Mesenteric fat pad (tissue), 1 donor: Measurements from ENCODE around the gene BMP2. TPM values are rescaled to one million over a fixed set of nuclear protein-coding genes. Genes with fewer than 3 reads are reported as not detected.

Experiments
- DNase-seq: peaks from one replicate; pipeline ENCODE4 v3.0.0-alpha.2; 2020; ENCODE audit warnings: low spot score
- total RNA-seq: library from RNA; stranded (reverse); fragmentation: NEBNext Ultra II Directional; extraction: Animal tissue kit (Norgen Biotek cat#: 25700); gene quantifications from one replicate; pipeline ENCODE4 v1.2.1, GENCODE V29; 2021
- donor health status: DM: yes; HTN: yes; CAD: no.

The BMP2 gene
- total RNA-seq, 1 donor from 2014 or later, result 14.3 TPM

DNA sequence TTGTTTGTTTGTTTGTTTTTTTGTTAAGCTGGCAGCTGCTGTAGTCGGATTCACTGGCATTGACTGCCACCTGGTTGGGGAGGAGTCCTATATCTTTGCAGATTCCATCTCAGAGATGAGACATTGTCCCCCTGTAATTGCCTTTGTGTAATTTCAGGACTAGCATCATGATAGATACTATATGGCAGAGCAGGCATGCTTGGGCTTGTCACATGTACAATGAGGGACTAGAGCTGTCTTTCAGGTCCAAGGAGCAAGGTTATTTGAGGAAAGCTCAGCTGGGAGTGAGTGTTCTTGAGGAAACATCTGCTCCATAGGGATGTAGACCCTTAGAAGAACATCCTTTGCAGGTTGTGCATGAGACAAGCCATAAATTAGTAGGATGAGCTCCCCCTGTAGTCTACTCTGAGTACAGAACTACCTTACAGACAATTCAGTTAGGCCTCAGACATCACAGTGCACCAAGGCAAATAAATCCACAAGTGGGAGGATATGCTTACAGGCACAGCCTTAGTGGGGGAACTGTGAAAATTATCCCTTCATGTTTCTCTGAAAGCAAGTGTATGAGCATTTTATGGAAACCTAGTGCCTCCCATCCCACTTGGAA is 62.1 kb downstream of the BMP2 start:
- no peak for DNase-seq
